Superior temporal gyrus (tissue), 1 donor: ENCODE data around the gene KIF22.
"Not testable (repeated sequence)": the region's sequence is repeated elsewhere in the genome, so short reads cannot be mapped to it uniquely, and the experiment has no call there.

Experiments
- DNase-seq: peaks from one replicate; pipeline ENCODE4 v3.0.0-alpha.2; 2016; ENCODE audit errors: extremely low spot score

The KIF22 gene

DNA sequence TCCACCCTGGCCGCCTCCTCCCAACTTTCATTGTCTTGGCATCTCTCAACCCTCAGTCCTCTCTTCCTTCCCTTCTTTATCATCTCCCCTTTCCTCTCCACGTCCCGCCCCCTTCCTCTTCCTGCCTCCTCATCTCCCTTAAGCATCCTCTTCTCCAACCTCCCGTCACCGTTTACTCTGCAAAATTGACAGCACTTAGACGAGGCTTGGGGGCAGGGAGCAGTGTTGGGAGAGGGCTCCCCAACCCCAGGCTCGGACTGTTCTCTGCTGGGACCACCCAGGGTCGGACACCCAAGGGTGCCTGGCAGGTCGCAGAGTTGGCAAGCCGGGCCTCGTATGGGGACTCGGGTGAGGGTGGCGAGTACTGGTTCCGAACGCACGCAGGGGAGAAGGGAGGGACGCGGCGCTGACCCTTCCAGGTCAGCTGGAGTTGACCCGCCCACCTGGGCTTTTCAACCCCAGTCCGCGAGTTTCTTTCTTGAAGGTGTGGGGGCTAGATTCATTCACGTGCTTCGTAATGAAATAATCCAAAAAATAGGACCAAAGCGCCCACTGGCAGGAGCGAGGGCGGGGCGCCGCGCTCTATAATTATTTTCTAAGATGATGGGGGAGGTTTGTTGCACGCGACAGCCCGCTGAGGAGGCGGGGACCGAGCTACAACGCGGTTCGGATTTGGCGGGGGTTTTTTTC, 24.6 kb downstream of the KIF22 start:
- DNase-seq, result peak; percentile 12

- peak; percentile 100 for DNase-seq
Measured at GRCh38 chr16:29815793-29816693, 25.5 kb downstream of the KIF22 start, which contains the start of gene PAGR1. PAGR1 (plus strand) TSS chr16:29816152; CDS start chr16:29816526, 374 bp downstream.

DNA sequence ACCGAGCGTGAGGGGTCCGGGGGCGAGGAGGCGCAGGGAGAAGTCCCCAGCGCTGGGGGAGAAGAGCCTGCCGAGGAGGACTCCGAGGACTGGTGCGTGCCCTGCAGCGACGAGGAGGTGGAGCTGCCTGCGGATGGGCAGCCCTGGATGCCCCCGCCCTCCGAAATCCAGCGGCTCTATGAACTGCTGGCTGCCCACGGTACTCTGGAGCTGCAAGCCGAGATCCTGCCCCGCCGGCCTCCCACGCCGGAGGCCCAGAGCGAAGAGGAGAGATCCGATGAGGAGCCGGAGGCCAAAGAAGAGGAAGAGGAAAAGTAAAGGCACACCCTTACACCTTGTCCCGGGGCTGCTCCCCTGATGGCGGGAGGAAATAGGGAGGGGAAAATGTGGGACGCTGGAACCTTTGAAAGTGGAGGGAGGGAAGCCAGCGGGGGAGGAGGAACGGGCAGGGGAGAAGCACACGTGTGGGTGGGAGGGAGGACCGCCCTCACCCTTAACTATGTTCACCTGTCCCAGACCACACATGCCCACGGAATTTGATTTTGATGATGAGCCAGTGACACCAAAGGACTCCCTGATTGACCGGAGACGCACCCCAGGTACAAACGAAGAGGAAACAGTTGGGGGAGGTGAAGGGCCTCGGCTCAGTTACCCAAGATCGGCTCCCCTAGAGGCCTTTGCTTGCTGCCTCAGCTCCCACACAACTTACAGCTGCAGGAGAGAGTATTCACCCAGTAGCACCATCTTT, 26.3 kb downstream of the KIF22 start:
- DNase-seq, result peak; percentile 19

DNA sequence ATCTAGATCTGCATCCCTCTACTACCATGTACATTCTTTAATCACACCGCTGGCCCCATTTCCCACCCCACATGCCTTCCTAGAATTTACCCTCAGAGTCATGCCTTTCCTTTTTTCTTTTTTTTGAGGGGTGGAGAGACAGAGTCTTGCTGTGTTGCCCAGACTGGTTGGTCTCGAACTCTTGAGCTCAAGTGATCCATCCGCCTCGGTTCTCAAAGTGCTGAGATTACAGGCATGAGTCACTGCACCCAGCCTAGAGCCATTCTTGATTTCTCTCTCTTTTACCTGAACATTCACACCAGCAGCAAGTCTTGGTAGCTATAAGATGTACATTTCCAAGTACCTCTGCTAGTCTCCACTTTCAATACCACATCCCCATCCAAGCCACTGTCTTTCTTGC, 27.5 kb downstream of the KIF22 start:
- no peak for DNase-seq

- no peak for DNase-seq
Measured at GRCh38 chr16:29819506-29819905, 29.0 kb downstream of the KIF22 start.

- DNase-seq, result peak; percentile 62
Measured at GRCh38 chr16:29820271-29820701, 29.7 kb downstream of the KIF22 start, which contains the start of gene MVP. MVP (plus strand) TSS chr16:29820462; CDS start chr16:29830550, 10,088 bp downstream.

GRCh38 chr16:29820730-29821642, 30.4 kb downstream of the KIF22 start:
- DNase-seq, result no peak

DNA sequence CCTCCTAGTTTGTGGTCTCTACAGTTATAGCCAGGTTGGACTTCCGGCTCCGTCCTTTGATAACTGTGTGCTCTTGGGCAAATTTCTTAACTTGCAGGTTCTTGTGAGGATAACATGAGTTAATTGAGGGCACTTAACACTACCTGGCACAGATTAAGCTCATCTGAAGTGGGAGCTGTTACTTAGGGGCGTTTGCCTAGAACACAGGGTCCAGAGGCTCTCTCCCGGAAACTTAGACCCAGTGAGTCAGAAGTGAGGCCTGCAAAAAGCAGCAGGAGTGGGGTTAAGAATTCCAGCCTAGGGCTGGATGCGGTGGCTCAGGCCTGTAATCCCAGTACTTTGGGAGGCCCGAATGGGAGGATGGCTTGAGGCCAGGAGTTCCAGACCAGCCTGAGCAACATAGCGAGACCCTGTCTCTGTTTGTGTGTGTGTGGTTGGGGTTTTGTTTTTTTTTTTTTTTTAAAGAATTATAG, 31.1 kb downstream of the KIF22 start:
- no peak for DNase-seq

GRCh38 chr16:29824589-29825144, 34.1 kb downstream of the KIF22 start:
- DNase-seq, result no peak

GRCh38 chr16:29825145-29826044, 34.8 kb downstream of the KIF22 start:
- peak; percentile 61 for DNase-seq

GRCh38 chr16:29826342-29826695, 35.8 kb downstream of the KIF22 start:
- no peak for DNase-seq

DNA sequence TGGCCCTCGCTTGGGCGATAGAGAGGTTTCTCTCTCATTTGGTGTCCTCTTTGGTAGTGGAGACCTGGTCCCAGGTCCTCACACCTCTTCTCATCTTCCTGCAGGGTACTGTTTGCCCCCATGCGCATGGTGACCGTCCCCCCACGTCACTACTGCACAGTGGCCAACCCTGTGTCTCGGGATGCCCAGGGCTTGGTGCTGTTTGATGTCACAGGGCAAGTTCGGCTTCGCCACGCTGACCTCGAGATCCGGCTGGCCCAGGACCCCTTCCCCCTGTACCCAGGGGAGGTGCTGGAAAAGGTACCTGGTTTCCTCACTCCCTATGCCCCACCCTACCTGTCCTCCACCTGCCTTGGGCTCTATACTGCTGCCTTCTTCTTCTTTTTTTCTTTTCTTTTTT, 40.2 kb downstream of the KIF22 start:
- DNase-seq, result no peak

DNA sequence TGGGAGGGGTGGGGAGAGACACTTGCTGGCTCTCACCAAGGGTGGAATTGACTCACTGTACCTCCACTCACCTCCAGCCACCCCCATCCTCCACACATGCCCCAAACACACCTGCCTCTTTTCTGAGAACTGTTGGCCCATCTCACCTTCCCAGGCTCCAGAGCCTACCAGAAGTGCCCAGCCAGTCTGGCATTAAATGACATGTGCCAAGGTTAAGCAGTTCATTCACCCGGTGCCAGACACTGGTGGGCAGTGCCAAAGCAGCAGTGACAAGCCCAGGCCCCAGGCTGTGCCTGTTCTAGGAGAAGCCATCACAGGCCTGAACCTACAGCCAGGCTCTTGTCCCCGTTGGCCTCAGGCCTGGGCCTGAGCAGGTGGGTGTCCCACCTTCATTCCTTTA, 40.9 kb downstream of the KIF22 start:
- no peak for DNase-seq

DNA sequence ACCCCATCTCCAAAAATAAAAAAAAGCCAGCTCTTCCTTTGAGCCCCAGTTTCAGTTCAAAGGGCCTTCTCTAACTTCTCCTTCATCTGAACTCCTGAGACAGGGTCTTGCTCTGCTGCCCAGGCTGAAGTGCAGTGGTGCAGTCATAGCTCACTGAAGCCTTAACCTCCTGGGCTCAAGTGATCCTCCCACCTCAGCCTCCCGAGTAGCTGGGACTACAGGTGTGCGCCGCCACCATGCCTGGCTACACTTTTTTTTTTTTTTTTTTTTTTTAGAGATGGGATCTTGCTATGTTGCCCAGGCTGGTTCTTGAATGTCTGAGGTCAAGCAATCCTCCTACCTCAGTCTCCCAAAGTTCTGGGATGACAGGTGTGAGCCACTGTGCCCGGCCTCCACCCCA, 42.7 kb downstream of the KIF22 start:
- not testable (repeated sequence) for DNase-seq

GRCh38 chr16:29834079-29834478, 43.5 kb downstream of the KIF22 start:
- DNase-seq, result no peak

DNA sequence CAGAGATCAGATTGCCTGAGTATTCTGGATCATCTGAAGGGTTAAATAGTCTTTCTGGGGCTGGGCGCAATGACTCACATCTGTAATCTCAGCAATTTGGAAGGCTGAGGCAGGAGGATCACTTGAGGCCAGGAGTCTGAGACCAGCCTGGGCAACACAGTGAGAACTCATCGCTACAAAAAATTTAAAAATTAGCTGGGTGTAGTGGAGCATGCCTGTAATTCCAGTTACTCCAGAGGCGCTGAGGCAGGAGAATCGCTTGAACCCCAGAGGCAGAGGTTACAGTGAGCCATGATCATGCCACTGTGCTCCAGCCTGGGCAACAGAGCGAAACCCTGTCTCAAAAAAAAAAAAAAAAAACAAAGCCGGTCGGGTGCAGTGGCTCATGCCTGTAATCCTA, 45.4 kb downstream of the KIF22 start:
- DNase-seq, result no peak

- DNase-seq, result no peak
Measured at GRCh38 chr16:29836623-29837022, 46.1 kb downstream of the KIF22 start.

DNA sequence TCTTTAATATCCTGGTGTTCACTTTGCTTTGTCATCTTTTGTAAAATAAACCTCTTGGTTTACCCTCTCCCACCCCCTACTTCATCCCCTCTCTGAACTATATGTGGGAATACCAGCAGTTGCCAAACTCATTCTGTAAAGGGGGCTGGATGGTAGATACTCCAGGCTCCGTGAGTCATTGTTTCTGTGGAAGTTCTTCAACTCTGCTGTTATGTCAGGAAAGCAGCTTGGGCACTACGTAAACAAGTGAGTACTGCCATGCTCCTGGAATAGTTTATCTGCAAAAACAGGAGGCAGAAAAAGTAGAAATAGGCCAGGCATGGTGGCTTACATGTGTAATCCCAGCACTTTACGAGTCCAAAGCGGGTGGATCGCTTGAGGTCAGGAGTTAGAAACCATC, 47.3 kb downstream of the KIF22 start:
- DNase-seq, result no peak

GRCh38 chr16:29839822-29840221, 49.3 kb downstream of the KIF22 start:
- no peak for DNase-seq

- no peak for DNase-seq
Measured at GRCh38 chr16:29840240-29840639, 49.7 kb downstream of the KIF22 start.
